Activated T-cell treated with anti-CD3 and anti-CD28 coated beads, Interleukin-2, amount 50 U/mL, for 4 hours (primary cell): ENCODE measurements around the gene MISP. TPM values are rescaled to one million over a fixed set of nuclear protein-coding genes. Genes with fewer than 3 reads are reported as not detected.
"Not testable (repeated sequence)": the region's sequence is repeated elsewhere in the genome, so short reads cannot be mapped to it uniquely, and the experiment has no call there.

Experiments
- ATAC-seq, 2 donors: fragments of 200-7000 bp; cut with Tn5 transposase; one replicate each; pipeline ENCODE4 v1.10.0; 2021
- DNase-seq: peaks from one replicate; pipeline ENCODE4 v3.0.0-alpha.2; 2020
- H3K27me3 Mint-ChIP-seq: one replicate; pipeline ENCODE4 v1.8.0; 2021; ENCODE audit warnings: low read depth, mixed read lengths
- H3K36me3 Mint-ChIP-seq: one replicate; pipeline ENCODE4 v1.8.0; 2022; ENCODE audit warnings: mixed read lengths; ENCODE audit not compliant: insufficient read depth
- H3K4me1 Mint-ChIP-seq: one replicate; pipeline ENCODE4 v1.8.0; 2021; ENCODE audit warnings: low read depth, mixed read lengths
- H3K4me3 Mint-ChIP-seq: one replicate; pipeline ENCODE4 v1.8.0; 2021; ENCODE audit warnings: mild to moderate bottlenecking, moderate library complexity, mixed read lengths
- H3K9me3 Mint-ChIP-seq: one replicate; pipeline ENCODE4 v1.8.0; 2021; ENCODE audit warnings: mixed read lengths
- total RNA-seq, 3 donors: library from RNA; stranded (reverse); gene quantifications; one replicate each; pipeline ENCODE4 v1.2.1, GENCODE V29; 2021

Gene MISP
- total RNA-seq, 3 donors from 2014 or later = 0.08 TPM; not detected in 2

GRCh38 chr19:732148-733069 is 18.5 kb upstream of the MISP start:
- H3K36me3 Mint-ChIP-seq = no peaks in the 10 kb centered on the region
- ATAC-seq = no peak

GRCh38 chr19:734716-735115 is 16.2 kb upstream of the MISP start:
- no peak for DNase-seq
- H3K27me3 Mint-ChIP-seq = peaks cover 2% of the 10 kb centered on the region
- no peaks in the 10 kb centered on the region for H3K9me3 Mint-ChIP-seq
- H3K4me1 Mint-ChIP-seq = peaks cover 8% of the 10 kb centered on the region
- H3K4me3 Mint-ChIP-seq = no peak overlapping the region
- H3K36me3 Mint-ChIP-seq = no peaks in the 10 kb centered on the region
- ATAC-seq = no peak

More at GRCh38 chr19:732148-733069, 18.5 kb upstream of the MISP start:
- Mint-ChIP-seq H3K27me3 (peaks cover 2% of the 10 kb centered on the region), H3K4me3 (no peak overlapping the region), H3K4me1 (peaks cover 8% of the 10 kb centered on the region), H3K9me3 (no peaks in the 10 kb centered on the region)
- DNase-seq = no peak

GRCh38 chr19:736125-736524 is 14.8 kb upstream of the MISP start:
- Mint-ChIP-seq H3K27me3 (peaks cover 2% of the 10 kb centered on the region), H3K4me1 (peaks cover 8% of the 10 kb centered on the region), H3K4me3 (no peak overlapping the region), H3K36me3 (no peaks in the 10 kb centered on the region), H3K9me3 (no peaks in the 10 kb centered on the region)
- DNase-seq (no peak), ATAC-seq (no peak)

- Mint-ChIP-seq H3K36me3 (no peaks in the 10 kb centered on the region), H3K27me3 (peaks cover 2% of the 10 kb centered on the region), H3K4me3 (no peak overlapping the region), H3K4me1 (peaks cover 7% of the 10 kb centered on the region), H3K9me3 (no peaks in the 10 kb centered on the region)
- peak; percentile 77 to 84 for ATAC-seq
- DNase-seq = peak; percentile 57
Observed at GRCh38 chr19:737591-738093, 13.3 kb upstream of the MISP start.

GRCh38 chr19:738509-739128 is 12.3 kb upstream of the MISP start:
- no peak for DNase-seq
- H3K4me3 Mint-ChIP-seq = no peak overlapping the region
- ATAC-seq = no peak
- no peaks in the 10 kb centered on the region for H3K36me3 Mint-ChIP-seq
- peaks cover under 1% of the 10 kb centered on the region for H3K9me3 Mint-ChIP-seq
- peaks cover 2% of the 10 kb centered on the region for H3K27me3 Mint-ChIP-seq
- H3K4me1 Mint-ChIP-seq = peaks cover 5% of the 10 kb centered on the region

- Mint-ChIP-seq H3K4me1 (no peaks in the 10 kb centered on the region), H3K9me3 (peaks cover 4% of the 10 kb centered on the region), H3K36me3 (no peaks in the 10 kb centered on the region), H3K27me3 (peaks cover 2% of the 10 kb centered on the region), H3K4me3 (no peak overlapping the region)
- DNase-seq (no peak), ATAC-seq (no peak)
Observed at GRCh38 chr19:739998-740715, 10.8 kb upstream of the MISP start.

GRCh38 chr19:740816-741505 is 10.0 kb upstream of the MISP start:
- not testable (repeated sequence) for H3K4me1 Mint-ChIP-seq, DNase-seq, H3K27me3 Mint-ChIP-seq, ATAC-seq, H3K36me3 Mint-ChIP-seq, H3K9me3 Mint-ChIP-seq, H3K4me3 Mint-ChIP-seq

- peaks cover 2% of the 10 kb centered on the region for H3K27me3 Mint-ChIP-seq
- no peak overlapping the region for H3K4me3 Mint-ChIP-seq
- H3K9me3 Mint-ChIP-seq = peaks cover 4% of the 10 kb centered on the region
- H3K4me1 Mint-ChIP-seq = no peaks in the 10 kb centered on the region
- ATAC-seq (peak; percentile 18 to 20), DNase-seq (no peak)
- H3K36me3 Mint-ChIP-seq = no peaks in the 10 kb centered on the region
Observed at GRCh38 chr19:741506-742131, 9.3 kb upstream of the MISP start.

- H3K36me3 Mint-ChIP-seq = no peaks in the 10 kb centered on the region
- H3K9me3 Mint-ChIP-seq = peaks cover 4% of the 10 kb centered on the region
- no peaks in the 10 kb centered on the region for H3K4me1 Mint-ChIP-seq
- no peak for DNase-seq
- no peak overlapping the region for H3K4me3 Mint-ChIP-seq
- no peak for ATAC-seq
- no peaks in the 10 kb centered on the region for H3K27me3 Mint-ChIP-seq
Observed at GRCh38 chr19:742540-743075, 8.3 kb upstream of the MISP start.

GRCh38 chr19:743168-743687 is 7.7 kb upstream of the MISP start:
- peaks cover 4% of the 10 kb centered on the region for H3K9me3 Mint-ChIP-seq
- no peaks in the 10 kb centered on the region for H3K36me3 Mint-ChIP-seq
- DNase-seq = no peak
- no peaks in the 10 kb centered on the region for H3K4me1 Mint-ChIP-seq
- no peak overlapping the region for H3K4me3 Mint-ChIP-seq
- ATAC-seq = no peak
- no peaks in the 10 kb centered on the region for H3K27me3 Mint-ChIP-seq

GRCh38 chr19:745138-745537 is 5.8 kb upstream of the MISP start:
- not testable (repeated sequence) for ATAC-seq, H3K9me3 Mint-ChIP-seq, H3K27me3 Mint-ChIP-seq, H3K4me3 Mint-ChIP-seq, H3K4me1 Mint-ChIP-seq, H3K36me3 Mint-ChIP-seq, DNase-seq

GRCh38 chr19:746208-746819 is 4.6 kb upstream of the MISP start:
- Mint-ChIP-seq H3K36me3 (no peaks in the 10 kb centered on the region), H3K4me1 (no peaks in the 10 kb centered on the region), H3K27me3 (no peaks in the 10 kb centered on the region), H3K9me3 (peaks cover 4% of the 10 kb centered on the region), H3K4me3 (no peak overlapping the region)
- no peak for DNase-seq
- ATAC-seq = no peak

- H3K36me3 Mint-ChIP-seq = no peaks in the 10 kb centered on the region
- peaks cover 4% of the 10 kb centered on the region for H3K9me3 Mint-ChIP-seq
- H3K4me1 Mint-ChIP-seq = no peaks in the 10 kb centered on the region
- no peak overlapping the region for H3K4me3 Mint-ChIP-seq
- no peaks in the 10 kb centered on the region for H3K27me3 Mint-ChIP-seq
- no peak for ATAC-seq
- no peak for DNase-seq
Observed at GRCh38 chr19:746956-747355, 4.0 kb upstream of the MISP start.
